Endothelial cell of umbilical vein (primary cell): Measurements from ENCODE around the gene DPYSL4. TPM values are rescaled to one million over a fixed set of nuclear protein-coding genes. Genes with fewer than 3 reads are reported as not detected.

Source experiments
- BruUV-seq: library from RNA; stranded (reverse); fragments of 400-500 nt; replicated peaks from 2 replicates; lab custom pipeline; 2021; lab: Mats Ljungman, UMichigan
- CTCF ChIA-PET: fragments of 300-600, 350-600 bp; sonication (Branson Sonifier 250); formaldehyde crosslinking; loops from one replicate; lab custom pipeline; 2021; ENCODE audit warnings: antibody characterized with exemption, inconsistent platforms; lab: Charles Lee
- POLR2A ChIA-PET: fragments of 300-600, 350-600 bp; sonication (Branson Sonifier 250); formaldehyde crosslinking; loops from one replicate; lab custom pipeline; 2021; ENCODE audit warnings: antibody characterized with exemption, inconsistent platforms; lab: Charles Lee
- DNase-seq: peaks from one replicate; pipeline ENCODE4 v3.0.0-alpha.2; 2011; ENCODE audit warnings: low read depth, low spot score
- FAIRE-seq: peaks from 2 replicates; lab custom pipeline; 2011; peaks lifted over from hg19 to GRCh38; lab: Jason Lieb, UNC
- H2AFZ ChIP-seq: 2 replicates; pipeline ENCODE4 v1.6.0; 2012; ENCODE audit warnings: low read depth, low read length, control low read depth, inconsistent platforms
- H3K27ac ChIP-seq: 2 replicates; pipeline ENCODE4 v1.5.1; 2011; ENCODE audit warnings: low read depth, mild to moderate bottlenecking, control low read depth, low read length, moderate library complexity; ENCODE audit not compliant: insufficient read depth
- H3K27me3 ChIP-seq, 2 experiments: 2 replicates each; pipeline versions ENCODE4 v1.6.0 to v1.6.1; 2011; ENCODE audit warnings: low read length in 2 of 2, mixed read lengths in 1 of 2; ENCODE audit not compliant: control insufficient read depth in 2 of 2, insufficient read depth in 2 of 2
- H3K36me3 ChIP-seq, 2 experiments: 2 replicates in 1 of 2; 3 replicates in 1 of 2; pipeline ENCODE4 v1.5.1; 2011; ENCODE audit warnings: low read length in 2 of 2, mild to moderate bottlenecking in 1 of 2, moderate library complexity in 1 of 2; ENCODE audit not compliant: control insufficient read depth in 2 of 2, insufficient read depth in 2 of 2; ENCODE audit errors: extremely low read depth in 1 of 2
- H3K4me1 ChIP-seq: 3 replicates; pipeline ENCODE4 v1.5.1; 2011; ENCODE audit warnings: mild to moderate bottlenecking, low read length; ENCODE audit not compliant: control insufficient read depth, insufficient read depth; ENCODE audit errors: extremely low read depth
- H3K4me2 ChIP-seq: 2 replicates; pipeline ENCODE4 v1.6.1; 2011; ENCODE audit warnings: low read length, control low read depth, mixed read lengths; ENCODE audit not compliant: insufficient read depth
- H3K4me3 ChIP-seq, 3 experiments: fragments of 200-600 bp in 1 of 3; sonication (generic), shearing (Covaris generic) in 1 of 3; replicated peaks in 1 of 3; 2 replicates each; pipeline ENCODE4 v1.5.1; 2011 to 2016; ENCODE audit warnings: control low read depth in 3 of 3, low read length in 3 of 3, mild to moderate bottlenecking in 2 of 3, inconsistent platforms in 1 of 3, low read depth in 1 of 3, moderate library complexity in 1 of 3; ENCODE audit not compliant: insufficient read depth in 1 of 3
- H3K79me2 ChIP-seq: 2 replicates; pipeline ENCODE4 v1.6.0; 2012; ENCODE audit warnings: low read length, inconsistent platforms; ENCODE audit not compliant: control insufficient read depth, insufficient read depth
- H3K9ac ChIP-seq: replicated peaks from 2 replicates; pipeline ENCODE3; 2011; ENCODE audit warnings: low read length, control low read depth; ENCODE audit not compliant: insufficient read depth; ENCODE audit errors: extremely low read depth
- H3K9me1 ChIP-seq: replicated peaks from 3 replicates; pipeline ENCODE4 v1.6.0; 2011; ENCODE audit warnings: mild to moderate bottlenecking, low read length; ENCODE audit not compliant: control insufficient read depth, insufficient read depth; ENCODE audit errors: extremely low read depth
- H3K9me3 ChIP-seq: replicated peaks from 2 replicates; pipeline ENCODE4 v1.5.1; 2012; ENCODE audit warnings: low read length, inconsistent platforms; ENCODE audit not compliant: control insufficient read depth, insufficient read depth
- H4K20me1 ChIP-seq: replicated peaks from 2 replicates; pipeline ENCODE3; 2011; ENCODE audit warnings: mild to moderate bottlenecking, low read length; ENCODE audit not compliant: control insufficient read depth, insufficient read depth; ENCODE audit errors: extremely low read depth
- EZH2 ChIP-seq: IDR thresholded peaks from 2 replicates; pipeline ENCODE4 v1.6.1; 2012; ENCODE audit warnings: borderline replicate concordance, low read depth, mild to moderate bottlenecking, moderate library complexity, low read length, inconsistent platforms; ENCODE audit not compliant: severe bottlenecking
- FOS ChIP-seq: IDR thresholded peaks from 2 replicates; pipeline ENCODE4 v1.6.1; 2011; ENCODE audit warnings: mild to moderate bottlenecking, low read length, moderate library complexity, borderline replicate concordance; ENCODE audit not compliant: insufficient read depth
- GATA2 ChIP-seq: IDR thresholded peaks from 2 replicates; pipeline ENCODE4 v1.7.0; 2011; ENCODE audit warnings: low read depth, mild to moderate bottlenecking, moderate library complexity, mixed read lengths, low read length; ENCODE audit not compliant: insufficient read length, insufficient read depth
- JUN ChIP-seq: IDR thresholded peaks from 2 replicates; pipeline ENCODE4 v1.6.1; 2011; ENCODE audit warnings: borderline replicate concordance, low read depth; ENCODE audit not compliant: insufficient read length, insufficient read depth
- MAX ChIP-seq: IDR thresholded peaks from 2 replicates; pipeline ENCODE4 v1.6.1; 2011; ENCODE audit not compliant: insufficient read depth, insufficient read length
- MYC ChIP-seq: IDR thresholded peaks from one replicate; pipeline ENCODE4 v1.6.1; 2011; ENCODE audit warnings: mild to moderate bottlenecking, low read depth, low read length
- POLR2A ChIP-seq: IDR thresholded peaks from 2 replicates; pipeline ENCODE4 v1.6.1; 2012; ENCODE audit warnings: low read depth, mild to moderate bottlenecking, control low read depth, low read length
- POLR2AphosphoS5 ChIP-seq: IDR thresholded peaks from 2 replicates; pipeline ENCODE4 v1.6.1; 2012; ENCODE audit warnings: low read depth, mild to moderate bottlenecking, control low read depth, low read length, moderate library complexity; ENCODE audit not compliant: insufficient read depth
- dilution Hi-C: fragments of 300-500 bp; cut with MboI; formaldehyde crosslinking; loops from one replicate; pipeline ENCODE4 v1.15.0; 2019; ENCODE audit warnings: low sequenced_read_pairs; ENCODE audit not compliant: extremely low pct_ligation_motif_present
- intact Hi-C: fragments of 100-400 bp; cut with micrococcal nuclease; formaldehyde crosslinking; loops from one replicate; pipeline ENCODE4 v1.10.0; 2022
- polyA plus RNA-seq, 4 experiments: library from polyadenylated mRNA; depleted of rRNA in 3 of 4; stranded (reverse) in 3 of 4; unstranded in 1 of 4; fragments of >200 nt; gene quantifications; 2 replicates each; pipeline versions ENCODE4 v1.2.1 to v1.2.3, GENCODE V29; 2011 to 2012; ENCODE audit warnings: missing spikeins in 1 of 4
- total RNA-seq: library from RNA; stranded (reverse); gene quantifications from 2 replicates; pipeline ENCODE4 v1.2.3, GENCODE V29; 2021
- TF ChIP-seq, protein P1 (sequence below), 2 donors: IDR thresholded peaks; 1 replicate in 1 of 2; 2 replicates in 1 of 2; pipeline ENCODE4 v1.5.1; 2011; ENCODE audit warnings: low read length in 2 of 2, mild to moderate bottlenecking in 2 of 2, moderate library complexity in 2 of 2, control low read depth in 1 of 2, inconsistent platforms in 1 of 2, low read depth in 1 of 2; ENCODE audit not compliant: insufficient read depth in 1 of 2; ENCODE audit errors: extremely low read depth in 1 of 2

The DPYSL4 gene
- total and polyA plus RNA-seq, 2 donors (not counting 3 experiments of a cell fraction or from before 2014, with no cell fraction given), result 27.1 to 60.0 TPM

GRCh38 chr10:132150777-132151176 lies 36.0 kb upstream of the DPYSL4 start:
- Histone ChIP-seq H4K20me1 (no peaks in the 10 kb centered on the region), H3K9me1 (no peaks in the 10 kb centered on the region), H3K9ac (no peak overlapping the region), H3K27ac (no peak overlapping the region), H3K27me3 (no peaks in the 10 kb centered on the region), H3K4me2 (no peak overlapping the region), H3K9me3 (no peaks in the 10 kb centered on the region), H3K79me2 (no peaks in the 10 kb centered on the region), H3K36me3 (no peaks in the 10 kb centered on the region), H3K4me3 (no peak overlapping the region), H3K4me1 (no peaks in the 10 kb centered on the region), H2AFZ (no peak overlapping the region)
- FAIRE-seq (no peak), DNase-seq (no peak)
- dilution Hi-C loops, result no loop called here
- ChIA-PET POLR2A (no interaction called here), CTCF (no interaction called here)
- intact Hi-C loops, result no loop called here
- TF ChIP-seq FOS (no peak), POLR2A (no peak), JUN (no peak), MYC (no peak), GATA2 (no peak), EZH2 (no peak), MAX (no peak), POLR2AphosphoS5 (no peak)
- TF ChIP-seq, protein P1, sequence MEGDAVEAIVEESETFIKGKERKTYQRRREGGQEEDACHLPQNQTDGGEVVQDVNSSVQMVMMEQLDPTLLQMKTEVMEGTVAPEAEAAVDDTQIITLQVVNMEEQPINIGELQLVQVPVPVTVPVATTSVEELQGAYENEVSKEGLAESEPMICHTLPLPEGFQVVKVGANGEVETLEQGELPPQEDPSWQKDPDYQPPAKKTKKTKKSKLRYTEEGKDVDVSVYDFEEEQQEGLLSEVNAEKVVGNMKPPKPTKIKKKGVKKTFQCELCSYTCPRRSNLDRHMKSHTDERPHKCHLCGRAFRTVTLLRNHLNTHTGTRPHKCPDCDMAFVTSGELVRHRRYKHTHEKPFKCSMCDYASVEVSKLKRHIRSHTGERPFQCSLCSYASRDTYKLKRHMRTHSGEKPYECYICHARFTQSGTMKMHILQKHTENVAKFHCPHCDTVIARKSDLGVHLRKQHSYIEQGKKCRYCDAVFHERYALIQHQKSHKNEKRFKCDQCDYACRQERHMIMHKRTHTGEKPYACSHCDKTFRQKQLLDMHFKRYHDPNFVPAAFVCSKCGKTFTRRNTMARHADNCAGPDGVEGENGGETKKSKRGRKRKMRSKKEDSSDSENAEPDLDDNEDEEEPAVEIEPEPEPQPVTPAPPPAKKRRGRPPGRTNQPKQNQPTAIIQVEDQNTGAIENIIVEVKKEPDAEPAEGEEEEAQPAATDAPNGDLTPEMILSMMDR (IDR thresholded peaks at IDR 0.05; ENCODE audit: extremely low read depth in 1 of 2, insufficient read depth in 1 of 2, low read depth in 1 of 2, low read length in 2 of 2), result no peak
- BruUV-seq, result no TSS peak
